GM19438 (cell line): ENCODE data around the gene CDH9.

Source experiments
- ATAC-seq: cut with Tn5 transposase; IDR thresholded peaks from one replicate; pipeline ENCODE4 v1.9.1; 2021; ENCODE audit warnings: low read depth; ENCODE audit not compliant: unreplicated experiment

CDH9 gene

DNA sequence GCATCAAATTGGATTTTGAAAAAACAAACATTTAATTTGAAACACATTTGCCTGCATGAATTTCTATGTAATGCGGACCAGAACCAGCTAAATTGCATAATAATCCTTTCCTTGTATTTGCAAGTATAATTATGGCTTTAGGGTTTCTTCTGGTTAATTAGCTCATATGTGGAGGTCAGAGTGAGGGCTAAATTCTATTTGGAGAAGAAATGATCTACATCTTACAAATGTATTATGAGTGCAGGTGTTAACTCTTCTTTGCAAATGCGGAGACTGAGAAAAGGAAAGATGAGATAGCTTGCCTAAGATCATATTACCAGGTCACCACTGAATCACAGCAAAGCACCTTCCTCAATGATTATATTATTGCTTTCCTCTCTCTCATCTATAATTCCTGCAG, 194.7 kb downstream of the CDH9 start:
- ATAC-seq, result no peak

DNA sequence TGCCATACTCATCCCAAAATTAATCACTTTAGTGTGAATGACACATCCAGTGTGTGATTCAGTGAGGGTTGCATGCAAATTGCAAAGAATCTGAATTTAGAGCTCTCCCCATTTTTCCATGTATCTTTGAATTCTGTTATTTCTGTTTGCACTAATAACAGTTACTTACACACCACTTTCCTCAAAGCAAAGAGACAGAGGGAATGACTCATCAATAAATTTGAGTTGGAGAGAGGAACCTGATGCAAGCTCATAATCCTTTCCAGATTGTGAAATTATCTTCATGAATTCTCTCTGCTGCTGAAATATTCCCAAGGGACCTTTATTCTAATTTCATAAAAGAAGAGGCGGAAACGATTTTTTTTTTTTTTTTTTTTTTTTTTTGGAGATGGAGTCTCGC, 204.8 kb downstream of the CDH9 start:
- no peak for ATAC-seq
